HG03565 (cell line): ENCODE measurements around the gene FLRT2.

Experiments used
- ATAC-seq: cut with Tn5 transposase; IDR thresholded peaks from one replicate; pipeline ENCODE4 v1.9.1; 2021; ENCODE audit warnings: mild to moderate bottlenecking, moderate library complexity; ENCODE audit not compliant: unreplicated experiment

FLRT2 gene

GRCh38 chr14:85625925-85626585 is 96.1 kb downstream of the FLRT2 start:
- no peak for ATAC-seq

GRCh38 chr14:85634205-85634604 is 104.3 kb downstream of the FLRT2 start:
- ATAC-seq = no peak

- ATAC-seq = no peak
These were observed 114.3 kb downstream of the FLRT2 start for GRCh38 chr14:85644211-85644610.

GRCh38 chr14:85653029-85653428 is 123.1 kb downstream of the FLRT2 start:
- ATAC-seq = no peak

- no peak for ATAC-seq
These were observed 130.4 kb downstream of the FLRT2 start for GRCh38 chr14:85660243-85660922.

GRCh38 chr14:85662096-85662495 is 132.2 kb downstream of the FLRT2 start:
- ATAC-seq = no peak

- no peak for ATAC-seq
These were observed 133.3 kb downstream of the FLRT2 start for GRCh38 chr14:85663256-85663655.

- no peak for ATAC-seq
These were observed 133.7 kb downstream of the FLRT2 start for GRCh38 chr14:85663667-85664066.

- ATAC-seq = no peak
These were observed 146.0 kb downstream of the FLRT2 start for GRCh38 chr14:85675957-85676356.

- ATAC-seq = no peak
These were observed 157.0 kb downstream of the FLRT2 start for GRCh38 chr14:85686908-85687307.

- no peak for ATAC-seq
These were observed 157.5 kb downstream of the FLRT2 start for GRCh38 chr14:85687456-85687855.

- ATAC-seq = no peak
These were observed 158.1 kb downstream of the FLRT2 start for GRCh38 chr14:85688006-85688405.

GRCh38 chr14:85695300-85695699 is 165.4 kb downstream of the FLRT2 start:
- ATAC-seq = no peak

GRCh38 chr14:85701116-85701515 is 171.2 kb downstream of the FLRT2 start:
- no peak for ATAC-seq

- ATAC-seq = no peak
These were observed 171.8 kb downstream of the FLRT2 start for GRCh38 chr14:85701763-85702162.

GRCh38 chr14:85702191-85702590 is 172.2 kb downstream of the FLRT2 start:
- ATAC-seq = no peak

- no peak for ATAC-seq
These were observed 173.1 kb downstream of the FLRT2 start for GRCh38 chr14:85702997-85703396.
